ENCODE results near the gene VENTX.

- TF ChIP-seq POLR2A (IDR thresholded peaks at IDR 0.05) (no peak), CTCF (IDR thresholded peaks at IDR 0.05) (no peak)
Observed at GRCh38 chr10:133207041-133207600, 30.5 kb upstream of the VENTX start.

All from body of pancreas (tissue), 4 donors.